Liver (tissue), 9 donors: ENCODE results near the gene BCL7B. TPM values are rescaled to one million over a fixed set of nuclear protein-coding genes. Genes with fewer than 3 reads are reported as not detected.
A peak's percentile ranks its signal among the peaks of the same experiment; 100 is the strongest.

Source experiments
- DNase-seq: peaks from one replicate; pipeline ENCODE4 v3.0.0-alpha.2; 2017; ENCODE audit warnings: low spot score
- H3K27ac ChIP-seq, 2 donors: one replicate each; pipeline ENCODE4 v1.7.0; 2013; ENCODE audit warnings: inconsistent platforms in 2 of 2, low read length in 2 of 2, control low read depth in 1 of 2, low read depth in 1 of 2, mild to moderate bottlenecking in 1 of 2
- H3K27me3 ChIP-seq, 4 donors: one replicate each; pipeline versions ENCODE4 v1.6.1 to v1.7.0; 2013; ENCODE audit warnings: low read length in 3 of 4, inconsistent platforms in 1 of 4, mild to moderate bottlenecking in 1 of 4, moderate library complexity in 1 of 4; ENCODE audit not compliant: control insufficient read depth in 4 of 4, insufficient read depth in 4 of 4
- H3K36me3 ChIP-seq, 4 donors: one replicate each; pipeline versions ENCODE4 v1.6.1 to v1.7.0; 2013; ENCODE audit warnings: low read length in 3 of 4, mild to moderate bottlenecking in 3 of 4, low read depth in 1 of 4, moderate library complexity in 1 of 4; ENCODE audit not compliant: control insufficient read depth in 4 of 4, insufficient read depth in 3 of 4
- H3K4me1 ChIP-seq, 4 donors: one replicate each; pipeline versions ENCODE4 v1.6.1 to v1.7.0; 2013; ENCODE audit warnings: low read length in 3 of 4, mild to moderate bottlenecking in 3 of 4, moderate library complexity in 1 of 4; ENCODE audit not compliant: control insufficient read depth in 4 of 4, insufficient read depth in 4 of 4
- H3K4me3 ChIP-seq, 3 donors: one replicate each; pipeline versions ENCODE4 v1.6.1 to v1.7.0; 2013; ENCODE audit warnings: low read length in 3 of 3, control low read depth in 1 of 3, low read depth in 1 of 3, mild to moderate bottlenecking in 1 of 3
- H3K9ac ChIP-seq, 2 donors: one replicate each; pipeline ENCODE4 v1.7.0; 2013; ENCODE audit warnings: low read length in 2 of 2, mild to moderate bottlenecking in 2 of 2, moderate library complexity in 2 of 2, control low read depth in 1 of 2, low read depth in 1 of 2
- H3K9me3 ChIP-seq, 4 donors: one replicate each; pipeline versions ENCODE4 v1.6.1 to v1.7.0; 2013; ENCODE audit warnings: low read length in 3 of 4; ENCODE audit not compliant: control insufficient read depth in 4 of 4
- ATF3 ChIP-seq: IDR thresholded peaks from 2 replicates; pipeline ENCODE4 v1.6.1; 2016; ENCODE audit warnings: antibody characterized with exemption
- CTCF ChIP-seq: fragments of 150-350 bp; IDR thresholded peaks from 2 replicates; pipeline ENCODE4 v1.5.1; 2017; ENCODE audit warnings: improper control_type of control experiment, low read depth, low read length; ENCODE audit not compliant: missing input control
- EGR1 ChIP-seq, 2 donors: IDR thresholded peaks; 2 replicates each; pipeline ENCODE4 v1.6.1; 2016 to 2018; ENCODE audit warnings: antibody characterized with exemption in 2 of 2, low read depth in 2 of 2
- FOXA1 ChIP-seq: IDR thresholded peaks from 2 replicates; pipeline ENCODE4 v1.6.1; 2016; ENCODE audit warnings: antibody characterized with exemption
- FOXA2 ChIP-seq: IDR thresholded peaks from 2 replicates; pipeline ENCODE4 v1.6.1; 2016; ENCODE audit warnings: antibody characterized with exemption
- GABPA ChIP-seq, 2 donors: IDR thresholded peaks in 1 of 2; conservative IDR thresholded peaks in 1 of 2; 2 replicates each; pipeline ENCODE4 v1.6.1; 2016; ENCODE audit warnings: antibody characterized with exemption in 2 of 2, mild to moderate bottlenecking in 1 of 2, moderate library complexity in 1 of 2
- HNF4A ChIP-seq, 2 donors: conservative IDR thresholded peaks; 2 replicates each; pipeline ENCODE4 v1.6.1; 2016; ENCODE audit warnings: antibody characterized with exemption in 2 of 2, mild to moderate bottlenecking in 2 of 2
- HNF4G ChIP-seq: IDR thresholded peaks from 2 replicates; pipeline ENCODE4 v1.6.1; 2016; ENCODE audit warnings: antibody characterized with exemption
- JUND ChIP-seq, 2 donors: IDR thresholded peaks; 2 replicates each; pipeline ENCODE4 v1.6.1; 2016; ENCODE audit warnings: antibody characterized with exemption in 2 of 2
- MAX ChIP-seq: IDR thresholded peaks from 2 replicates; pipeline ENCODE4 v1.6.1; 2016; ENCODE audit warnings: antibody characterized with exemption
- NR2F2 ChIP-seq: IDR thresholded peaks from 2 replicates; pipeline ENCODE4 v1.6.1; 2016; ENCODE audit warnings: antibody characterized with exemption
- RAD21 ChIP-seq, 2 donors: IDR thresholded peaks; 2 replicates each; pipeline ENCODE4 v1.6.1; 2016; ENCODE audit warnings: antibody characterized with exemption in 2 of 2, mild to moderate bottlenecking in 2 of 2
- REST ChIP-seq: IDR thresholded peaks from 2 replicates; pipeline ENCODE4 v1.6.1; 2016; ENCODE audit warnings: antibody characterized with exemption, mild to moderate bottlenecking
- RXRA ChIP-seq, 2 donors: IDR thresholded peaks; 2 replicates each; pipeline ENCODE4 v1.6.1; 2017 to 2018; ENCODE audit warnings: antibody characterized with exemption in 2 of 2, mild to moderate bottlenecking in 1 of 2
- SP1 ChIP-seq: IDR thresholded peaks from 2 replicates; pipeline ENCODE4 v1.6.1; 2018; ENCODE audit warnings: antibody characterized with exemption, mild to moderate bottlenecking
- TAF1 ChIP-seq: conservative IDR thresholded peaks from 2 replicates; pipeline ENCODE4 v1.6.1; 2016; ENCODE audit warnings: antibody characterized with exemption, mild to moderate bottlenecking
- YY1 ChIP-seq: IDR thresholded peaks from 2 replicates; pipeline ENCODE4 v1.6.1; 2016; ENCODE audit warnings: antibody characterized with exemption, mild to moderate bottlenecking
- ZBTB33 ChIP-seq: IDR thresholded peaks from 2 replicates; pipeline ENCODE4 v1.6.1; 2016; ENCODE audit warnings: antibody characterized with exemption
- WGBS: extraction: QIAGEN DNeasy Blood & Tissue Kit; methylation state at CpG from one replicate; pipeline ENCODE4 v1.1.7; 2013; 5-methylcytosine and 5-hydroxymethylcytosine counted together
- polyA plus RNA-seq, 2 donors: library from polyadenylated mRNA; stranded (reverse) in 1 of 2; unstranded in 1 of 2; fragments of 200-250 nt in 1 of 2; fragments of >200 nt in 1 of 2; fragmentation: Nextera tagmentation in 1 of 2; extraction: Ambion mirVana in 1 of 2; gene quantifications; one replicate each; pipeline versions ENCODE4 v1.2.1 to v1.2.3, GENCODE V29; 2013 to 2015
- total RNA-seq, 2 donors: library from RNA; depleted of rRNA; stranded (reverse); fragments of >200 nt; gene quantifications; one replicate each; pipeline ENCODE4 v1.2.3, GENCODE V29; 2014
- donor health status: healthy.
- donor health status: healthy.
- donor health status: healthy.
- donor health status: healthy.
- donor health status: healthy.

BCL7B gene
- 10 to 100 TPM; 13.2 to 15.5 TPM for total RNA-seq
- 10 to 100 TPM; 27.0 to 27.5 TPM for polyA plus RNA-seq

- Histone ChIP-seq H3K27me3 (no peaks in the 10 kb centered on the region), H3K27ac (peak within 1 kb of the TSS; percentile 98), H3K9me3 (no peaks in the 10 kb centered on the region), H3K4me1 (peaks cover 0 to 18% (median 16%) of the 10 kb centered on the region in 4 donors), H3K36me3 (peaks cover 0 to 2% (median 0%) of the 10 kb centered on the region in 4 donors), H3K4me3 (peak within 1 kb of the TSS; percentile 76 to 97 (median 91)), H3K9ac (peak within 1 kb of the TSS; percentile 66 to 89)
- 4% methylated on average over 83 of the region's 83 CpGs for WGBS
- DNase-seq, result peak; percentile 76
- TF ChIP-seq NR2F2, result peak; percentile 69
- no peak for TF ChIP-seq CTCF
- TF ChIP-seq RXRA (IDR thresholded peaks at IDR 0.05), result peak; percentile 31 to 36
- TF ChIP-seq FOXA2, result no peak
- peak; percentile 76 for TF ChIP-seq YY1
- no peak for TF ChIP-seq ATF3
- peak; percentile 44 for TF ChIP-seq SP1
- peak; percentile 54 to 61 for TF ChIP-seq HNF4A (conservative IDR thresholded peaks at IDR 0.05)
Measured at GRCh38 chr7:73557397-73558257, at the start of gene BCL7B. Gene BCL7B, minus strand, starts transcription at chr7:73557690. Its CDS starts 112 bp downstream, at chr7:73557578.

GRCh38 chr7:73605601-73606220 is 48.2 kb upstream of the BCL7B start:
- 82% methylated on average over 23 of the region's 23 CpGs for WGBS
- Histone ChIP-seq H3K4me1 (peaks cover 12 to 34% (median 17%) of the 10 kb centered on the region in 4 donors), H3K36me3 (peaks cover 2 to 5% (median 4%) of the 10 kb centered on the region in 4 donors), H3K27me3 (no peaks in the 10 kb centered on the region), H3K27ac (no peak overlapping the region), H3K9ac (no peak overlapping the region), H3K9me3 (no peaks in the 10 kb centered on the region), H3K4me3 (no peak overlapping the region)
- no peak for TF ChIP-seq MAX
- no peak for TF ChIP-seq NR2F2
- no peak for TF ChIP-seq FOXA2
- TF ChIP-seq GABPA (IDR thresholded peaks at IDR 0.05 in 1 of 2, conservative IDR thresholded peaks at IDR 0.05 in 1 of 2), result no peak
- no peak for TF ChIP-seq ATF3
- TF ChIP-seq YY1, result no peak
- TF ChIP-seq FOXA1, result no peak
- no peak for TF ChIP-seq CTCF
- TF ChIP-seq ZBTB33, result no peak
- no peak for TF ChIP-seq REST
- TF ChIP-seq HNF4G, result no peak
- TF ChIP-seq EGR1 (IDR thresholded peaks at IDR 0.05; ENCODE audit: low read depth in 2 of 2), result no peak
- TF ChIP-seq JUND (IDR thresholded peaks at IDR 0.05), result no peak
- TF ChIP-seq TAF1, result no peak
- no peak for TF ChIP-seq RXRA (IDR thresholded peaks at IDR 0.05)
- TF ChIP-seq RAD21 (IDR thresholded peaks at IDR 0.05), result no peak
- no peak for TF ChIP-seq SP1
- no peak for DNase-seq
